GM15510 (cell line): Measurements from ENCODE around the gene RGL1.

ENCODE experiments used
- POLR2A ChIP-seq: IDR thresholded peaks from 3 replicates; pipeline ENCODE4 v1.6.1; 2011; ENCODE audit warnings: borderline replicate concordance; ENCODE audit not compliant: insufficient read length; ENCODE audit errors: extremely low read depth

Gene RGL1

GRCh38 chr1:183908079-183908478 lies 103.2 kb downstream of the RGL1 start:
- TF ChIP-seq POLR2A = no peak

GRCh38 chr1:183909672-183910071 lies 104.8 kb downstream of the RGL1 start:
- TF ChIP-seq POLR2A = no peak

- no peak for TF ChIP-seq POLR2A
These were observed 105.9 kb downstream of the RGL1 start for GRCh38 chr1:183910845-183911244.

GRCh38 chr1:183911285-183911684 lies 106.4 kb downstream of the RGL1 start:
- TF ChIP-seq POLR2A = no peak

- no peak for TF ChIP-seq POLR2A
These were observed 107.5 kb downstream of the RGL1 start for GRCh38 chr1:183912265-183912886.

- no peak for TF ChIP-seq POLR2A
These were observed 108.7 kb downstream of the RGL1 start for GRCh38 chr1:183913567-183913993.

GRCh38 chr1:183914276-183914675 lies 109.4 kb downstream of the RGL1 start:
- no peak for TF ChIP-seq POLR2A

- TF ChIP-seq POLR2A = no peak
These were observed 110.0 kb downstream of the RGL1 start for GRCh38 chr1:183914891-183915290.

- TF ChIP-seq POLR2A = no peak
These were observed 110.9 kb downstream of the RGL1 start for GRCh38 chr1:183915625-183916510.

- TF ChIP-seq POLR2A = no peak
These were observed 111.7 kb downstream of the RGL1 start for GRCh38 chr1:183916574-183916973.

GRCh38 chr1:183918589-183918988 lies 113.7 kb downstream of the RGL1 start:
- no peak for TF ChIP-seq POLR2A

GRCh38 chr1:183920651-183921050 lies 115.7 kb downstream of the RGL1 start:
- no peak for TF ChIP-seq POLR2A

GRCh38 chr1:183922197-183922596 lies 117.3 kb downstream of the RGL1 start:
- no peak for TF ChIP-seq POLR2A

GRCh38 chr1:183925947-183926346 lies 121.0 kb downstream of the RGL1 start:
- no peak for TF ChIP-seq POLR2A

- no peak for TF ChIP-seq POLR2A
These were observed 122.1 kb downstream of the RGL1 start for GRCh38 chr1:183926983-183927382.

- TF ChIP-seq POLR2A = no peak
These were observed 126.8 kb downstream of the RGL1 start for GRCh38 chr1:183931646-183932271.

GRCh38 chr1:183932412-183932811 lies 127.5 kb downstream of the RGL1 start:
- TF ChIP-seq POLR2A = no peak
